PC-3 (cell line): ENCODE data around the gene GIPC3.

Experiments used
- CTCF ChIP-seq: fragments of 300-600 bp; sonication (generic); conservative IDR thresholded peaks from 2 replicates; pipeline ENCODE4 v1.5.1; 2017; ENCODE audit warnings: antibody characterized with exemption, low read depth, mild to moderate bottlenecking, low read length
- EZH2 ChIP-seq: fragments of 300-600 bp; sonication (generic); IDR thresholded peaks from one replicate; pipeline ENCODE4 v1.6.1; 2017; ENCODE audit warnings: antibody characterized with exemption, mild to moderate bottlenecking, low read length; ENCODE audit not compliant: unreplicated experiment

GRCh38 chr19:3589439-3589838, 4.2 kb downstream of the GIPC3 start:
- TF ChIP-seq CTCF (no peak), EZH2 (no peak)
